GM18861 (cell line): ENCODE measurements around the gene DNAJC3.
"Not testable (repeated sequence)": the region's sequence is repeated elsewhere in the genome, so short reads cannot be mapped to it uniquely, and the experiment has no call there.

Source experiments
- ATAC-seq: cut with Tn5 transposase; IDR thresholded peaks from one replicate; pipeline ENCODE4 v1.9.1; 2021; ENCODE audit not compliant: unreplicated experiment

DNAJC3 gene

DNA sequence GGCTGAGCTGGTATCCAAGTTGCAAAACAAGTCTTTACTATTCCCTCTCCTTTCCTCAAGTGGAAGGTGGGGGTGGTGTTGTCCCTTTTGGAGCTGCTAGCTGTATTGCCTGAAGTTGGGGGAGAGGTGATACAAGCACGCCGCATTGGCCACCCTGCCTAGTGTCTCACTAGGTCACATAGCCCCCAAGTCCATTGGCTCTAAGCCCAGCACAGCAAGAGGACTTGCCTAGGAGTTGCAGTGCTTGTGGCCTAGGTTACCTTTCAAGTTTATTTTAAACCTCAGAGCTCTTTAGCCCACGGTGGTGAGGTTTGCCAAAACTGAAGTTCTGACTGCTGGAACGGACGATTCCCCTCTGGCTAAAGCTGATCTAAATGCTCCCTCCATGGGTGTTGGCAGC lies 5.3 kb upstream of the DNAJC3 start:
- no peak for ATAC-seq

- no peak for ATAC-seq
Measured at GRCh38 chr13:95676105-95676761, 706 bp upstream of the DNAJC3 start.

DNA sequence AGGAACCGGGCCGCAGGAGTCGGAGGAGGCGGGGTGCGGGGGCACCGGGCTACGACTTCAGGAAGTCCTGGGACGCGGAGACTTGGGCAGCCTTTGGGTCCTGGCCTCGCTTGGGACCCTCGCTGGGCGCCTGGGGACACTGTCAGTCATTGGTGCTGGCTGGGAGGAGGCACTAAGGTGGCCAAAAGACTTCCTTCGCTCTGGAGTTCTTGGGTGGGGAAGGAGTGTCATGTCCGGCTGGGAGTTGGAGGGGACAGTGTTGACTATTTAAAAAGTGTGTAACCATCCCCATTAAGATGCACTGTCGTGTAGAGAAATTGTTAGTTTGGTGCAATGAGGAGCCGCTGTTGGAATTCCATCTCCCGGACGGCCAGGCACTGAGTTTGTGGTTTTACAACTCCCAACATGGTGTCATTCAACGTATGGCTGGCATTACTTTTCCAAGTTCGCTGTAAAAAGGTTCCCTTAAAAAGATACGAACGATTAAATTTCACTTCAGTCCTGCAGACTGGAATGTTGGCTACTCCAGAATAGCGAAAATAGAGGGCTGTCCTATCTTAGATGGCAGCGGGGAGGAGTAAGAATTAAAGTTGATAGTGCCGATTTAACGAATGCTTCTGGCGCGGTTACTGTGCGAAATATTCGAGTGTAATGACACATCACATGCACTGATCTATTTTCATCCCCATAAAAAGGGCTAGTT lies 776 bp downstream of the DNAJC3 start:
- no peak for ATAC-seq

- ATAC-seq: no peak
Measured at GRCh38 chr13:95678967-95679366, 2.0 kb downstream of the DNAJC3 start.

DNA sequence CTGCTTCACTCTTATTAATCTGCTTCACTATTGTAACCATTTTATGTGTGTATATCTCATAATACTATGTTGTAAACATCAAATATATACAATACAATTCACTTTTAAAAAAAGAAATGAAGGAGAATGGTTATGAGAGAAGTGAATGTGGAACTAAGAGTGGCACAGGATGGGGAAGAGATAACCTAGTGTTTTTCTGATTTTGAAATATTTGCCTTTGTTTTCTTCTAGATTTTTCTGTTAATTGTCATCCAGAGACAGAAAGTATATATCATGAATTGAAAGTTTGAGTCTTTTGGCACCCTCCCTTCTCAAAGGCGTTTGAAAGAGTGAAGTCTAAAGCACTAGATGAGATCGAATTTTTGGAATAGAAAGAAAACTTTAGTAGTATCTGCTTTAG lies 2.8 kb downstream of the DNAJC3 start:
- ATAC-seq: no peak

DNA sequence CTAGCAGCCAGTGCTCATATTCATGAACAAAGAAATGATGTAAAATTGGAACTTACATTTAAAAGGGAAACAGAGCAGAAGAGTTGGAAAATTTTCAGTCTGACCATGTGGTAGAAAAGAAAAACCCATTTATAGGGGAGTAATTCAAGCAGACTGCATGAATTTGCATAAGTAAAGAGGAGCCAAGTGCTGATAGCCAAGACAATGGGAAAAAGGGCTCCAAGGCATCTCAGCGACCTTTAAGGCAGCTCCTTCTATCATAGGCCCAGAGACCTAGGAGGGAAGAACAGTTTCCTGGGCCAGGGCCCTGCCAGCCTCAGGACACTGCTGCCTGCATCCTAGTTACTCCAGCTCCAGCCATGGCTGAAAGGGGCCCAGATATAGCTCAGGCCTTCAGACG lies 7.5 kb downstream of the DNAJC3 start:
- no peak for ATAC-seq

DNA sequence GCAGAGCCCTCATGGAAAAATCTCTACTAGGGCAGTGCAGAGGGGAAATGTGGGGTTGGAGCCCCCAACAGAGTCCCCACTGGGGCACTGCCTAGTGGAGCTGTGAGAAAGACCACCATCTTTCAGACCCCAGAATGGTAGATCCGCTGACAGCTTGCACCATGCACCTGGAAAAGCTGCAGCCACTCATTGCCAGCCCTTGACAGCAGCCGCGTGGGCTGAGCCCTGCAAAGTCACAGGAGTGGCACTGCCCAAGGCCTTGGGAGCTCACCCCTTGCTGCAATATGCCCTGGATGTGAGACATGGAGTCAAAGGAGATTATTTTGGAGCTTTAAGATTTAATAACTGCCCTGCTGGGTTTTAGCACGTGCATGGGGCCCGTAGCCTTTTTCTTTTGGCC lies 8.0 kb downstream of the DNAJC3 start:
- not testable (repeated sequence) for ATAC-seq

- ATAC-seq: no peak
Measured at GRCh38 chr13:95689582-95689926, 12.6 kb downstream of the DNAJC3 start.

DNA sequence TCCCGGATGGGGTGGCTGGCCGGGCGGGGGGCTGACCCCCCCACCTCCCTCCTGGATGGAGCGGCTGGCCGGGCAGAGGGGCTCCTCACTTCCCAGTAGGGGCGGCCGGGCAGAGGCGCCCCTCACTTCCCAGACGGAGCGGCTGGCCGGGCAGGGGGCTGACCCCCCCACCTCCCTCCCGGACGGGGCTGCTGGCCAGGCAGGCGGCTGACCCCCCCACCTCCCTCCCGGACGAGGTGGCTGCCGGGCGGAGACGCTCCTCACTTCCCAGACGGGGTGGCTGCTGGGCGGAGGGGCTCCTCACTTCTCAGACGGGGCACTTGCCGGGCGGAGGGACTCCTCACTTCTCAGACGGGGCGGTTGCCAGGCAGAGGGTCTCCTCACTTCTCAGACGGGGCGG lies 14.0 kb downstream of the DNAJC3 start:
- ATAC-seq: not testable (repeated sequence)

DNA sequence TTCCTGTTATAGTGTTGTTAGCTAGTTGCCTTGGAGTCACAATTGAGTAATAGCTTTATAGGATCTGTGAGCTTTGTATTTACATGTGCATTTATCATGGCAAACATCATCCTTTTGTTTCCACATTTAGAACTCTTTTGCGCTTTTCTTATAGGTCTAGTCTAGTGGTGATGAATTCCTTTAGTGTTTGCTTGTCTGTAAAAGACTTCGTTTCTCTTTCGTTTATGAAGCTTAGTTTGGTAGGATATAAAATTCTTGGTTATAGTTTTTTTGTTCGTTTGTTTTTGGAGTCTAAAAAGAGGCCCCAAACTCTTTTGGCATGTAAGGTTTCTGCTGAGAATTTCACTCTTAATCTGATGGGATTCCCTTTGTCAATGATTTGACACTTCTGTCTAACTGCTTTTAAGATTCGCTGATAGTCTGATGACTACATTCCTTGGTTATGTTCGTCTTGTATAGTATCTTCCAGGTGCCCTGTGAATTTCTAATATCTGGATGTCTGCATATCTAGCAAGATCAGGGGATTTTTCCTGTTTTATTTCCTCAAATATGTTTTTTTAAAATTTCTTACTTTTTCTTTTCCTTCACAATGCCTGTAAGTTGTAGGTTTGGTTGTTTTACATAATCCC lies 20.2 kb downstream of the DNAJC3 start:
- no peak for ATAC-seq

- ATAC-seq: peak; percentile 53
Measured at GRCh38 chr13:95698047-95698749, 21.3 kb downstream of the DNAJC3 start.

- ATAC-seq: no peak
Measured at GRCh38 chr13:95703576-95703975, 26.6 kb downstream of the DNAJC3 start.

DNA sequence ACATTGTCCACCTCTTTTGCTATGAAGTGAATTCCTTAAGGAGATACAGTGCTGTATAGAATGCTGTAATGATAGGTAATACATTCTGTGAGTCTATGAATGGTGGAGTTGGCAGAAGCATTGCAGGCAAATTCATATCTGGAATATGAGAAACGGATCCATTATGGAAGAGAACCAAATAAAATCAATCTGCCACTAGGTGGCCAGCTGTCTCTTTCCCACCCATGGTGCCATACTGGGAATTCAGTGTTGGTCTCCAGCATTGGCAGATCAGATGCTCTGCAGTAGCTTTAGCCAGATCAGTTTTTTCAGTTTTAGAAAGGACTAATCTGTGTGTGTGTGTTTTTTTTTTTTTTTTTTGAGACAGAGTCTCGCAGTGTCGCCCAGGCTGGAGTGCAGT lies 27.6 kb downstream of the DNAJC3 start:
- ATAC-seq: no peak

DNA sequence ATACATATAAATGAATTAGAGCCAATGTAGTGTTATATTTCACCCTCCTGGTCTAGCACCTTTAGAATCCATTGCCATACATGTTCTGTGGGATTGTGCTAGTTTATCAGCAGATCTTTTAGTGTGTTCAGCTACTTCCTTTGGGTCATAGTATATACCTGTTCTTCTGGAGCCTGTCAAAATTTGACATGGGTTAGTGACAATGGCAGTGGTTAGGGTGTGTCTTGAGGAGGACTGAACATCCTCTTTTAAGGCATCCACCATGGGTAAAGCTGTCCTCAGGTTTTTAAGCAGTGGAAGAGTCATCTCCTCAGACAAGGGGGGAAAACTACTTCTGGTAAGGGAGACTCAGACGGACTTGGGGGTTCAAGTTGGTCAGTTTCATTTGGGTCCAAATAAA lies 29.4 kb downstream of the DNAJC3 start:
- no peak for ATAC-seq

DNA sequence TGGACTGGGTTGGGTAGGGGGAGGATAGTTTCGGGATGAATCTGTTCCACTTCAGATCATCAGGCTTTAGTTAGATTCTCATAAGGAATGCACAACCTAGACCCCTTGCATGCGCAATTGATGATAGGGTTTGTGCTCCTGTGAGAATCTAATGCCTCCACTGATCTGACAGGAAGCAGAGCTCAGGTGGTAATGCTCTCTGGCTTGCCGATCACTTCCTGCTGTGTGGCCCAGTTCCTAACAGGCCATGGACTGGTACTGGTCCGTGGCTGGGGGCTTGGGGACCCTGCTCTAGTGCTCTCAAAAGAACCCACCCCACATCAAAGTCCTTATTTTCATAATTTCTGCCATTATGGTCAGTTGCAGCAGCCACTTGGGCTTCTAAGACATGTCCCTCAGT lies 30.1 kb downstream of the DNAJC3 start:
- no peak for ATAC-seq

DNA sequence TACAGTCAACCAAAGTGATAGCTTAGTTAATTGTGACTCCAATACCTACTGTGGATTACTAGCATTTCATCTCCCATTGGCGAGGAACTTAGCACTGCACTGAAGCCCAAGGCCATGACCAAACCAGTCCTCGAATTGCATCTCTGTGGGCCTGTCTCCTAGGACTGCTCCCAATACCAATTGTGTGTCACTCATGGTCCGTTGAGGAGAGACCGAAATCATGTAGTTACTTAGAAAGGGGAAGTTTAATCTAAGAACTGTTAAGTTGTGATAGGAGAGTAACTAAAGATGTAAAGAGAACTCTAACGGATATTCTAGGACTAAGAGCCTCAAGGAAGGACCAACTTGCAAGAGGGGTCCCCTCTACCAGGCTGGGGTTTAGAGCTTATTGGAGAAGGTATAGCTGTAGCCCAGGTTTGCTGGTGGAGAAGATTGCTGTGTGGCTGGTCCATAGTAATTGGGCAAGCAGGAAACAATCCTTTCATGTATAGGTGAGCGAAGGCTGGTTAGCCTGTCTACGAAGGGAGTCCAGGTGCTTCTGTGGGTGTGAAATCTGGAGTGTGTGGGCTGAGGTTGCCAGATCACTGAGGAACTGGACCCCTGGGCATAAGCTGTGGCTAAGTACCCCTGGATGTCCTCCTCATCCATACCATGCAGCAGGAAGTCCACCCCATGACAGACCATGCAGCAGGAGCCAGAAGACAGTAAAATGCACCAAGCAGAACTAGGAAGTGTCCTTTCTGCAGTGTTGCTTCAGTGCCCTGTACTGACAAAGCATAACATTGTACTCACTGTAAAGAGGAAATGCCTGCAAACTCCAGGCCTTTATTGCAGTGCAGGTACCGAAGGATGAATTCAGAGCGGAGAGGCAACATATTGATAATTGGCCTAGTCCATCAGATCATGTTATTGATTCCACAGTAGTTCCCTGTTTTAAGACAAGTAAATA lies 30.8 kb downstream of the DNAJC3 start:
- ATAC-seq: no peak

- ATAC-seq: no peak
Measured at GRCh38 chr13:95708391-95708774, 31.4 kb downstream of the DNAJC3 start.

GRCh38 chr13:95708811-95709500 lies 32.0 kb downstream of the DNAJC3 start:
- ATAC-seq: no peak

DNA sequence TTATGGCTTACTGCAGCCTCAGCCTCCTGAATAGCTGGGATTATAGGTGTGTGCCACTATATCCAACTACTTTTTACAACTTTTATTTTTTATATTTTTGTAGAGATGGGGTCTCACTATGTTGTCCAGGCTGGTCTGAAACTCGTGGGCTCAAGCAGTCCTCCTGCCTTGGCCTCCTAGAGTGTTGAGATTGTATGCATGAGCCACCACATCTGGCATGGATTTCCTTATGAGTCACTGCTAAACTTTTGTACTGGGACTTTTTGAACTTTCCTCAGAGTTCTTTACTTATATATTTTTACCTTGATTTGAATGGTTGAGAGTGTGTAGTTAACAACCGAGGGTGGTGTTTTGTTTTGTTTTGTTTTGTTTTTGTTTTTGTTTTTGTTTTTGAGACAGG lies 33.4 kb downstream of the DNAJC3 start:
- no peak for ATAC-seq

DNA sequence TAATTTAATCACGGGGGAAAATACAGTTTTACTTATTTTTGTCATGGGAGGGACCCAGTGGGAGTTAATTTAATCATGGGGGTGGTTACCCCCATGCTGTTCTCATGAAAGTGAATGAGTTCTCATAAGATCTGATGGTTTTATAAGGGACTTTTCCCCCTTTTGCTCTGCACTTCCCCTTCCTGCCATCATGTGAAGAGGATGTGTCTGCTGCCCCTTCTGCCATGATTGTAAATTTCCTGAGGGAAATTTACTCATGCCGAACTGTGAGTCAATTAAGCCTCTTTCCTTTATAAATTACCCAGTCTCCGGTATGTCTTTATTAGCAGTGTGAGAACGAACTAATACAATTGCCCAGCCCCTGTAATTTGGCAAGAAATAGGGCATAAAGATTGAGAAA lies 35.9 kb downstream of the DNAJC3 start:
- ATAC-seq: not testable (repeated sequence)
